ENCODE data around the gene PECR. TPM values are rescaled to one million over a fixed set of nuclear protein-coding genes. Genes with fewer than 3 reads are reported as not detected.

The PECR gene
- total and polyA plus RNA-seq, 10 of the 15 experiments (the other 5 are each of a cell fraction or from before 2014, with no cell fraction given), result 7.6 to 37.4 (median 25.7) TPM

DNA sequence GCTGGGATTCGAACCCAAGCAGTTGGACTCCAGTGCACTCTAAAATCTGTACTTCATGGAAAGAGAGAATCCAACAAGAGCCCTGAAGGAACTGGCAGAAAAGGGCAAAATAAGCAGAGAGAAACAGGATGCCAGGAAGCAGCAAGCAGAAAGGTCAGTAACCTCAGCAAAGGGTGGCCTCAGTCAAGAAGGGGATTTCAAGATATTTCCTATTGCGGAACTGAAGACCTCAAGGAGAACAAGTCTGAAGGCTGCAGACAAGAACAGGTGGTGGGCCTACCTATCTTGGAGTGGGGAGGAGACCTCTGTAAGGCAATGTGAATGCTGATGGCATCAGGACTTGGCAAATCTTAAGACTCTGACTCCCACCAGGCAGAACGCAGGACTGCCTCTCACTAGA lies 48.2 kb downstream of the PECR start (continued):
- TF ChIP-seq, protein P1, sequence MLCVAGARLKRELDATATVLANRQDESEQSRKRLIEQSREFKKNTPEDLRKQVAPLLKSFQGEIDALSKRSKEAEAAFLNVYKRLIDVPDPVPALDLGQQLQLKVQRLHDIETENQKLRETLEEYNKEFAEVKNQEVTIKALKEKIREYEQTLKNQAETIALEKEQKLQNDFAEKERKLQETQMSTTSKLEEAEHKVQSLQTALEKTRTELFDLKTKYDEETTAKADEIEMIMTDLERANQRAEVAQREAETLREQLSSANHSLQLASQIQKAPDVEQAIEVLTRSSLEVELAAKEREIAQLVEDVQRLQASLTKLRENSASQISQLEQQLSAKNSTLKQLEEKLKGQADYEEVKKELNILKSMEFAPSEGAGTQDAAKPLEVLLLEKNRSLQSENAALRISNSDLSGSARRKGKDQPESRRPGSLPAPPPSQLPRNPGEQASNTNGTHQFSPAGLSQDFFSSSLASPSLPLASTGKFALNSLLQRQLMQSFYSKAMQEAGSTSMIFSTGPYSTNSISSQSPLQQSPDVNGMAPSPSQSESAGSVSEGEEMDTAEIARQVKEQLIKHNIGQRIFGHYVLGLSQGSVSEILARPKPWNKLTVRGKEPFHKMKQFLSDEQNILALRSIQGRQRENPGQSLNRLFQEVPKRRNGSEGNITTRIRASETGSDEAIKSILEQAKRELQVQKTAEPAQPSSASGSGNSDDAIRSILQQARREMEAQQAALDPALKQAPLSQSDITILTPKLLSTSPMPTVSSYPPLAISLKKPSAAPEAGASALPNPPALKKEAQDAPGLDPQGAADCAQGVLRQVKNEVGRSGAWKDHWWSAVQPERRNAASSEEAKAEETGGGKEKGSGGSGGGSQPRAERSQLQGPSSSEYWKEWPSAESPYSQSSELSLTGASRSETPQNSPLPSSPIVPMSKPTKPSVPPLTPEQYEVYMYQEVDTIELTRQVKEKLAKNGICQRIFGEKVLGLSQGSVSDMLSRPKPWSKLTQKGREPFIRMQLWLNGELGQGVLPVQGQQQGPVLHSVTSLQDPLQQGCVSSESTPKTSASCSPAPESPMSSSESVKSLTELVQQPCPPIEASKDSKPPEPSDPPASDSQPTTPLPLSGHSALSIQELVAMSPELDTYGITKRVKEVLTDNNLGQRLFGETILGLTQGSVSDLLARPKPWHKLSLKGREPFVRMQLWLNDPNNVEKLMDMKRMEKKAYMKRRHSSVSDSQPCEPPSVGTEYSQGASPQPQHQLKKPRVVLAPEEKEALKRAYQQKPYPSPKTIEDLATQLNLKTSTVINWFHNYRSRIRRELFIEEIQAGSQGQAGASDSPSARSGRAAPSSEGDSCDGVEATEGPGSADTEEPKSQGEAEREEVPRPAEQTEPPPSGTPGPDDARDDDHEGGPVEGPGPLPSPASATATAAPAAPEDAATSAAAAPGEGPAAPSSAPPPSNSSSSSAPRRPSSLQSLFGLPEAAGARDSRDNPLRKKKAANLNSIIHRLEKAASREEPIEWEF (IDR thresholded peaks at IDR 0.05; ENCODE audit: insufficient replicate concordance, low read depth, low read length), result no peak
- no peak for TF ChIP-seq MEF2B (IDR thresholded peaks at IDR 0.05; ENCODE audit: partially characterized antibody, poor library complexity, severe bottlenecking)
- no peak for TF ChIP-seq BHLHE40 (IDR thresholded peaks at IDR 0.05; ENCODE audit: borderline replicate concordance in 1 of 2, low read depth in 2 of 2, low read length in 1 of 2)
- TF ChIP-seq, protein P2, sequence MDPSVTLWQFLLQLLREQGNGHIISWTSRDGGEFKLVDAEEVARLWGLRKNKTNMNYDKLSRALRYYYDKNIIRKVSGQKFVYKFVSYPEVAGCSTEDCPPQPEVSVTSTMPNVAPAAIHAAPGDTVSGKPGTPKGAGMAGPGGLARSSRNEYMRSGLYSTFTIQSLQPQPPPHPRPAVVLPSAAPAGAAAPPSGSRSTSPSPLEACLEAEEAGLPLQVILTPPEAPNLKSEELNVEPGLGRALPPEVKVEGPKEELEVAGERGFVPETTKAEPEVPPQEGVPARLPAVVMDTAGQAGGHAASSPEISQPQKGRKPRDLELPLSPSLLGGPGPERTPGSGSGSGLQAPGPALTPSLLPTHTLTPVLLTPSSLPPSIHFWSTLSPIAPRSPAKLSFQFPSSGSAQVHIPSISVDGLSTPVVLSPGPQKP (IDR thresholded peaks at IDR 0.05; ENCODE audit: low read depth, low read length), result no peak
- TF ChIP-seq MTA2 (IDR thresholded peaks at IDR 0.05; ENCODE audit: low read depth), result 0 out of 2 replicates have a peak, but pooled peaks have one; percentile 11
- TF ChIP-seq CREM (IDR thresholded peaks at IDR 0.05; ENCODE audit: low read depth), result 0 out of 2 replicates have a peak, but pooled peaks have one; percentile 26
- TF ChIP-seq, protein P3, sequence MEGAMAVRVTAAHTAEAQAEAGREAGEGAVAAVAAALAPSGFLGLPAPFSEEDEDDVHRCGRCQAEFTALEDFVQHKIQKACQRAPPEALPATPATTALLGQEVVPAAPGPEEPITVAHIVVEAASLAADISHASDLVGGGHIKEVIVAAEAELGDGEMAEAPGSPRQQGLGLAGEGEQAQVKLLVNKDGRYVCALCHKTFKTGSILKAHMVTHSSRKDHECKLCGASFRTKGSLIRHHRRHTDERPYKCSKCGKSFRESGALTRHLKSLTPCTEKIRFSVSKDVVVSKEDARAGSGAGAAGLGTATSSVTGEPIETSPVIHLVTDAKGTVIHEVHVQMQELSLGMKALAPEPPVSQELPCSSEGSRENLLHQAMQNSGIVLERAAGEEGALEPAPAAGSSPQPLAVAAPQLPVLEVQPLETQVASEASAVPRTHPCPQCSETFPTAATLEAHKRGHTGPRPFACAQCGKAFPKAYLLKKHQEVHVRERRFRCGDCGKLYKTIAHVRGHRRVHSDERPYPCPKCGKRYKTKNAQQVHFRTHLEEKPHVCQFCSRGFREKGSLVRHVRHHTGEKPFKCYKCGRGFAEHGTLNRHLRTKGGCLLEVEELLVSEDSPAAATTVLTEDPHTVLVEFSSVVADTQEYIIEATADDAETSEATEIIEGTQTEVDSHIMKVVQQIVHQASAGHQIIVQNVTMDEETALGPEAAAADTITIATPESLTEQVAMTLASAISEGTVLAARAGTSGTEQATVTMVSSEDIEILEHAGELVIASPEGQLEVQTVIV (IDR thresholded peaks at IDR 0.05; ENCODE audit: borderline replicate concordance, partially characterized antibody), result no peak
- peak; percentile 44; the same call in 1 of the 2 replicates for TF ChIP-seq RUNX3 (IDR thresholded peaks at IDR 0.05; ENCODE audit: low read length)
- TF ChIP-seq IKZF2 (IDR thresholded peaks at IDR 0.05), result peak; percentile 46 to 56
- TF ChIP-seq TCF12 (IDR thresholded peaks at IDR 0.05; ENCODE audit: low read depth, low read length), result 0 out of 2 replicates have a peak, but pooled peaks have one; percentile 19
- no peak for TF ChIP-seq STAT3 (IDR thresholded peaks at IDR 0.05; ENCODE audit: low read depth, low read length)
- no peak for TF ChIP-seq CREB1 (IDR thresholded peaks at IDR 0.05; ENCODE audit: low read depth)
- peak in 1 of 2 experiments; percentile 23; a peak in 1 of 4 replicates for TF ChIP-seq ETV6 (conservative IDR thresholded peaks at IDR 0.05 in 1 of 2, IDR thresholded peaks at IDR 0.05 in 1 of 2; ENCODE audit: borderline replicate concordance in 1 of 2, low read depth in 1 of 2)
- no peak for TF ChIP-seq BRCA1 (IDR thresholded peaks at IDR 0.05; ENCODE audit: low read depth, low read length)
- TF ChIP-seq BCL11A (IDR thresholded peaks at IDR 0.05; ENCODE audit: low read depth, low read length), result 0 out of 2 replicates have a peak, but pooled peaks have one; percentile 24
- no peak for TF ChIP-seq SIN3A (IDR thresholded peaks at IDR 0.05; ENCODE audit: low read depth, low read length)
- peak; percentile 64; the same call in 1 of the 2 replicates for TF ChIP-seq PAX5 (IDR thresholded peaks at IDR 0.05; ENCODE audit: borderline replicate concordance, low read depth, low read length)
- TF ChIP-seq TCF7 (IDR thresholded peaks at IDR 0.05; ENCODE audit: borderline replicate concordance), result no peak

All from GM12878 (cell line).